Tibial nerve (tissue), 4 donors: ENCODE results near the gene SPATA16. TPM values are rescaled to one million over a fixed set of nuclear protein-coding genes. Genes with fewer than 3 reads are reported as not detected.

Experiments
- DNase-seq, 2 donors: peaks; one replicate each; pipeline ENCODE4 v3.0.0-alpha.2; 2019; ENCODE audit warnings: low spot score in 2 of 2
- H3K27ac ChIP-seq, 4 donors: fragments of 200-600 bp; sonication (generic) in 3 of 4; one replicate each; pipeline ENCODE4 v1.5.1; 2017 to 2019; ENCODE audit warnings: mild to moderate bottlenecking in 1 of 4
- H3K27me3 ChIP-seq, 2 donors: fragments of 200-600 bp; sonication (generic) in 1 of 2; one replicate each; pipeline versions ENCODE4 v1.5.1 to v1.6.0; 2017 to 2019
- H3K36me3 ChIP-seq, 3 donors: fragments of 200-600 bp; sonication (generic); one replicate each; pipeline ENCODE4 v1.5.1; 2018 to 2019
- H3K4me1 ChIP-seq, 4 donors: fragments of 200-600 bp; sonication (generic) in 3 of 4; one replicate each; pipeline ENCODE4 v1.5.1; 2017 to 2019
- H3K4me3 ChIP-seq, 4 donors: fragments of 200-600 bp; sonication (generic) in 3 of 4; one replicate each; pipeline ENCODE4 v1.5.1; 2017 to 2019; ENCODE audit warnings: mild to moderate bottlenecking in 1 of 4, moderate library complexity in 1 of 4
- H3K9me3 ChIP-seq, 4 donors: fragments of 200-600 bp; sonication (generic) in 3 of 4; one replicate each; pipeline ENCODE4 v1.5.1; 2017 to 2019
- EP300 ChIP-seq, 2 donors: sonication (generic); formaldehyde crosslinking; IDR thresholded peaks; one replicate each; pipeline ENCODE4 v1.6.1; 2017; ENCODE audit warnings: antibody characterized with exemption in 2 of 2, mild to moderate bottlenecking in 1 of 2
- POLR2A ChIP-seq, 2 donors: fragments of 450-650 bp; IDR thresholded peaks; one replicate each; pipeline ENCODE4 v1.6.1; 2017; ENCODE audit warnings: antibody characterized with exemption in 2 of 2, mild to moderate bottlenecking in 2 of 2, moderate library complexity in 2 of 2
- WGBS, 2 donors: methylation state at CpG; one replicate each; pipeline ENCODE4 v1.1.5; 2018; 5-methylcytosine and 5-hydroxymethylcytosine counted together
- total RNA-seq, 4 donors: library from RNA; depleted of rRNA; stranded (reverse); fragments of >200 nt; gene quantifications; one replicate each; pipeline ENCODE4 v1.1.0, GENCODE V29; 2016
- TF ChIP-seq, protein P1 (sequence below), 5 experiments: fragments of 200-600 bp in 3 of 5; fragments of 450-650 bp in 2 of 5; sonication (generic) in 3 of 5; IDR thresholded peaks; one replicate each; pipeline ENCODE4 v1.5.1; 2016 to 2019; ENCODE audit warnings: antibody characterized with exemption in 5 of 5, mild to moderate bottlenecking in 3 of 5, moderate library complexity in 2 of 5

SPATA16 gene
- total RNA-seq, 4 donors from 2014 or later = not detected

DNA sequence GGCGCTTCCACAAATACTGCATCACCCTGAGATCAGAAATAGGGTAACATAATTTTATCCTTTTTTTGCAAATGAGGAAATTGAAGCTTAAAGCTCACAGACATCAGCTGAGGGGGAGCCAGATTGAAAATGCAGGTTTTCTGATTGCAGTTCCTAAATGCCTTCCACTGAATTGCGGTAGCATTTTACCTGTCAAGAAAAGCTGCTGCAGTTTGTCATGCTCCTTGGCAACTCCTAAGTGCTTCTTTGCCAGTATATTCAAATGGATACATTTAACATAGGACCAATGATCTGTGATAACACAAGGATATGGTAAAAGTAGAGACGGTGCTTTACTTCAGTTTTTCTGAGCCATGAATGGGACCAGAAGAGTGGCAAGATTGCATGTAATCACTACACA, 50.5 kb downstream of the SPATA16 start:
- Histone ChIP-seq H3K27me3 (no peaks in the 10 kb centered on the region), H3K9me3 (peaks cover 0 to 8% (median 0%) of the 10 kb centered on the region in 4 donors), H3K4me3 (no peak overlapping the region), H3K27ac (no peak overlapping the region), H3K4me1 (no peaks in the 10 kb centered on the region), H3K36me3 (no peaks in the 10 kb centered on the region)
- TF ChIP-seq, protein P1, sequence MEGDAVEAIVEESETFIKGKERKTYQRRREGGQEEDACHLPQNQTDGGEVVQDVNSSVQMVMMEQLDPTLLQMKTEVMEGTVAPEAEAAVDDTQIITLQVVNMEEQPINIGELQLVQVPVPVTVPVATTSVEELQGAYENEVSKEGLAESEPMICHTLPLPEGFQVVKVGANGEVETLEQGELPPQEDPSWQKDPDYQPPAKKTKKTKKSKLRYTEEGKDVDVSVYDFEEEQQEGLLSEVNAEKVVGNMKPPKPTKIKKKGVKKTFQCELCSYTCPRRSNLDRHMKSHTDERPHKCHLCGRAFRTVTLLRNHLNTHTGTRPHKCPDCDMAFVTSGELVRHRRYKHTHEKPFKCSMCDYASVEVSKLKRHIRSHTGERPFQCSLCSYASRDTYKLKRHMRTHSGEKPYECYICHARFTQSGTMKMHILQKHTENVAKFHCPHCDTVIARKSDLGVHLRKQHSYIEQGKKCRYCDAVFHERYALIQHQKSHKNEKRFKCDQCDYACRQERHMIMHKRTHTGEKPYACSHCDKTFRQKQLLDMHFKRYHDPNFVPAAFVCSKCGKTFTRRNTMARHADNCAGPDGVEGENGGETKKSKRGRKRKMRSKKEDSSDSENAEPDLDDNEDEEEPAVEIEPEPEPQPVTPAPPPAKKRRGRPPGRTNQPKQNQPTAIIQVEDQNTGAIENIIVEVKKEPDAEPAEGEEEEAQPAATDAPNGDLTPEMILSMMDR (IDR thresholded peaks at IDR 0.05) = no peak
- TF ChIP-seq EP300 (IDR thresholded peaks at IDR 0.05) = no peak
- no peak for TF ChIP-seq POLR2A (IDR thresholded peaks at IDR 0.05)
- no peak for DNase-seq
- WGBS, 2 donors = 90 to 93% methylated on average over 3 of the region's 3 CpGs

DNA sequence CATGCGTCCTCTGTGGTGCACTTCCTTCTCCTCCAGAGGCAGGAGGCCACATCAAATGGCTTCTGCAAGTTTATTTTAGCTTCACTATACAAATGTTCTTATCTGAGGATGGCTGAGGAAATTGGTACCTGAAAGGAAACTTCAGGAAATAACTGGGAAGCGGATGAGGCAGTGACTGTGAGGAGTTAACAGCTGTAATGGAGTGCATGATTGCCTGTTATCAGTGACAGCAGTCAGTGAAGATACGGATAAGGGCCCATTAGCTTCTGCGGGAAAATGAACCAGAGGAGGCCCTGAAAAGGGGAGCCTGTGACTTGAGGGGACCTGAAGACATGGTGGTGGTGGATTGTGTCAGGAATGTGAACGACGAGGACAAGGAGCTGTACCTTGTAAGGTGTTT, 51.8 kb downstream of the SPATA16 start:
- WGBS, 2 donors = 84 to 89% methylated on average over 6 of the region's 6 CpGs
- TF ChIP-seq EP300 (IDR thresholded peaks at IDR 0.05) = no peak
- TF ChIP-seq POLR2A (IDR thresholded peaks at IDR 0.05) = no peak
- TF ChIP-seq, protein P1 (IDR thresholded peaks at IDR 0.05) = no peak
- H3K27ac ChIP-seq = no peak overlapping the region
- no peak for DNase-seq
- no peaks in the 10 kb centered on the region for H3K4me1 ChIP-seq
- no peaks in the 10 kb centered on the region for H3K36me3 ChIP-seq
- H3K27me3 ChIP-seq = no peaks in the 10 kb centered on the region
- no peak overlapping the region for H3K4me3 ChIP-seq
- peaks cover 0 to 18% (median 0%) of the 10 kb centered on the region in 4 donors for H3K9me3 ChIP-seq

DNA sequence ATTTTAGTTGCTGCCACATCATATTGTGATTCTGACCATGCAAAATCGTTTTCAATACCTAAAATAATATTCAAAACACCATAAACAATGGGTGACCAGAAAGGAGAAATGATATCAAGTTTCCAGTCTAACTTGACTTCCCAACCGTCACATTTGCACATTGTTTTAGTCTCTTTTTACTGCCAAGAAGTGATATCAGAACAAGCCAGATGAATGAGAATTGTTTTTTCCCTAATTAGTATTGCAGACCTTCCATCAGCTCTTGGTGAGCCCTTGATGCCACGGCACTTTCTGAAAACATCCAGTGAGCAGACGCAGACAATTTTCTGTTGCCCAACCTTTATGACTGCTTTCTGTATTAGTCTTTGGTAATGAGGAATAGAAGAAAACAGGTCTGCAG, 62.5 kb downstream of the SPATA16 start:
- H3K9me3 ChIP-seq = peaks cover 0 to 12% (median 0%) of the 10 kb centered on the region in 4 donors
- no peak overlapping the region for H3K27ac ChIP-seq
- H3K27me3 ChIP-seq = no peaks in the 10 kb centered on the region
- H3K4me1 ChIP-seq = no peaks in the 10 kb centered on the region
- no peak for TF ChIP-seq POLR2A (IDR thresholded peaks at IDR 0.05)
- TF ChIP-seq EP300 (IDR thresholded peaks at IDR 0.05) = no peak
- TF ChIP-seq, protein P1 (IDR thresholded peaks at IDR 0.05) = no peak
- no peaks in the 10 kb centered on the region for H3K36me3 ChIP-seq
- no peak overlapping the region for H3K4me3 ChIP-seq
- WGBS, 2 donors = 45 to 48% methylated on average over 4 of the region's 4 CpGs
- DNase-seq = no peak

DNA sequence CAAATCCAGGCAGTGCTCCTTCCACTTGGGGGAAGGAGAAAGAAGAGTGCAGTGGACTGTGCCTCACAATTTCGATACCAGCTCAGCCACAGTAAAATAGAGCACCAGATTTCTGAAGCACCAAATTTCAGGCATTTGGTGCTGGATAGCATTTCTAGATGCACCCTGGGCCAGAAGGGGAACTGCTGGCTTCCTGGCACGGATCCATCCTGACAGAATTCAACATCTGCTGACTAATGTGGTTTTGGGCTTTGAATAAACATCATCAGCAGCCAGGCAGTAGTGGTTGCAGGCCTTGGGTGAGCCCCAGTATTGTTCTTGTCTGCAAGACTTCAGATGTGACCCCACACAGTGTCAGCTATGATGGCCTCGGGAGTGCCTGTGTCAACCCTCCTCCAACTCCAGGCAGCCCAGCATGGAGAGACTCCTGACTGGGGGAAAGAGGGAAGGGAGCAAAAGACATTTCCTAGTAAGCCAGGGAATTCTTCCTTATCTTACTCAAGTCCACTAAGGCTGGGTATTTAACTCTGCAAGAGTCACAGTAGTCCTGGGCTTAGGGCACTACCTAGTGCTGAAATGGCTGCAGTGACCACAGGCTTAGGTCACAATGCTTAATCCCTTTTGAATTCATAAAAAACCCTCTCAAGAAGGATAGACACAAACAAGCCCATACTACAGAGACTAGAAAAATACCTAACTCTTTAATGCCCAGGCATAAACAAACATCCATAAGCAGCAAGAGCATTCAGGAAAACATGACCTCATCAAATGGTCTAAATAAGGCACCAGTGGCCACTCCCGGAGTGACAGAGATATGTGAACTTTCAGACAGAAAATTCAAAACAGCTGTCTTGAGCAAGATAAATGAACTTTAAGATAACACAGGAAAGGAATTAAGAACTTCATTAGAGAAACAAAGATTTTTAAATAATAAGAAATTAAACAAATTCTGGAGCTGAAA, 74.7 kb downstream of the SPATA16 start:
- TF ChIP-seq EP300 (IDR thresholded peaks at IDR 0.05) = no peak
- no peak for TF ChIP-seq POLR2A (IDR thresholded peaks at IDR 0.05)
- TF ChIP-seq, protein P1 (IDR thresholded peaks at IDR 0.05) = no peak
- no peak for DNase-seq
- Histone ChIP-seq H3K36me3 (no peaks in the 10 kb centered on the region), H3K9me3 (no peaks in the 10 kb centered on the region), H3K27ac (no peak overlapping the region), H3K27me3 (no peaks in the 10 kb centered on the region), H3K4me1 (no peaks in the 10 kb centered on the region), H3K4me3 (no peak overlapping the region)
- 43 to 49% methylated on average over 4 of the region's 4 CpGs for WGBS, 2 donors

DNA sequence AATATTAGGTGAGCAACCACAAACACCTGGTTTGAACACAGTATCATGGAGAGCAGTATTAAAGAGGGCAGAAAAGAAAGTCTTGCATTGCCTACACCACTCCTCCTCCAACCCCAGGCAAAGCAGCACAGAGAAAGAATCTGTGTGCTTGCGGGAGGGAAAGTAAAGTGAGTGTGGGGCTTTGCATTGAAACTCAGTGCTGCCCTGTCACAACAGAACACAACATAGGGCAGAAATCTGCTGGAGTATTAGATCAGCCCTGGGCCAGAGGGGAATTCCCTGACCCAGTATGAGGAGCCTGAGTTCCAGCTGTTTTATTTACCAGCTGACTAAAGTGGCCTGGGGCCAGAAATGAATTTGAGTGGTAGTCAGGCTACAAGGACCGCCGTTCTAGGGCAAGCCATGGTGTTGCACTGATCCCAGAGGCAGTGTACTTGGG, 75.5 kb downstream of the SPATA16 start:
- 29 to 40% methylated on average over 3 of the region's 3 CpGs for WGBS, 2 donors
- no peak for TF ChIP-seq EP300 (IDR thresholded peaks at IDR 0.05)
- DNase-seq = no peak

More for the DNA sequence above, 75.5 kb downstream of the SPATA16 start:
- H3K27ac ChIP-seq = no peak overlapping the region
- no peaks in the 10 kb centered on the region for H3K4me1 ChIP-seq
- no peaks in the 10 kb centered on the region for H3K36me3 ChIP-seq
- no peaks in the 10 kb centered on the region for H3K9me3 ChIP-seq
- H3K27me3 ChIP-seq = no peaks in the 10 kb centered on the region
- H3K4me3 ChIP-seq = no peak overlapping the region
